NB4 (cell line): ENCODE results near the gene HIBADH.
"Not testable (repeated sequence)": the region's sequence is repeated elsewhere in the genome, so short reads cannot be mapped to it uniquely, and the experiment has no call there.

Experiments
- DNase-seq: peaks from one replicate; pipeline ENCODE4 v3.0.0; 2010; ENCODE audit warnings: low read depth
- H3K4me3 ChIP-seq: one replicate; pipeline ENCODE4 v1.5.1; 2011; ENCODE audit warnings: mild to moderate bottlenecking, low read depth, low read length, moderate library complexity
- CTCF ChIP-seq: IDR thresholded peaks from one replicate; pipeline ENCODE4 v1.5.1; 2012; ENCODE audit warnings: low read depth, low read length
- MYC ChIP-seq: IDR thresholded peaks from 2 replicates; pipeline ENCODE4 v1.6.1; 2011; ENCODE audit warnings: low read depth, low read length
- POLR2A ChIP-seq: IDR thresholded peaks from 2 replicates; pipeline ENCODE4 v1.6.1; 2011; ENCODE audit warnings: mild to moderate bottlenecking; ENCODE audit not compliant: insufficient read length; ENCODE audit errors: extremely low read depth
- TF ChIP-seq, protein P1 (sequence below): IDR thresholded peaks from 2 replicates; pipeline ENCODE4 v1.6.1; 2011; ENCODE audit warnings: low read depth, low read length

Gene HIBADH

DNA sequence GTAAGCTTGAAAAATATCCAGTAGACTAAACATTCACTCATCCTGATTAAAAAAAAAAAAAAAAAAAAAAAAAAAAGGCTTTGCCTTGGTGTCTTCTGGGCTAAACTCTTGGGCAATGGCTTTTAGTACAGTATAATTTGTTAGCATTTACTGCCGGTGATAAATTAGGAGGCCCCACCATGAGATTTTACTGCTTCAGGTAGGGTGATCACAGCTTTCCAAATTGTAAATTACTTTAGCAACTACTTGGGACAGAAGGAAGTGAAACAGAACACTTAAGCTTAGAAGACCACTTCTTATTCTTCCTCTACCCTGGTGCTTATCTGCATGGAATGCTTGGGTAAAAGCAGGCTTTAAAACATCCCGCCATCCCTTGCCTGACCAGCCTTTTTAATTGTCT is 152.1 kb downstream of the HIBADH start:
- DNase-seq, result no peak
- H3K4me3 ChIP-seq, result no peak overlapping the region
- TF ChIP-seq CTCF, result no peak
- TF ChIP-seq, protein P1, sequence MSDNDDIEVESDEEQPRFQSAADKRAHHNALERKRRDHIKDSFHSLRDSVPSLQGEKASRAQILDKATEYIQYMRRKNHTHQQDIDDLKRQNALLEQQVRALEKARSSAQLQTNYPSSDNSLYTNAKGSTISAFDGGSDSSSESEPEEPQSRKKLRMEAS, result no peak
- TF ChIP-seq MYC, result no peak
- TF ChIP-seq POLR2A, result no peak

GRCh38 chr7:27501879-27502278 is 160.8 kb downstream of the HIBADH start:
- not testable (repeated sequence) for DNase-seq, H3K4me3 ChIP-seq

- DNase-seq, result no peak
- TF ChIP-seq, protein P1, result no peak
- TF ChIP-seq MYC (no peak), CTCF (no peak), POLR2A (no peak)
- no peak overlapping the region for H3K4me3 ChIP-seq
Measured at GRCh38 chr7:27501001-27501400, 161.7 kb downstream of the HIBADH start.

GRCh38 chr7:27492224-27492623 is 170.5 kb downstream of the HIBADH start:
- H3K4me3 ChIP-seq, result no peak overlapping the region
- no peak for DNase-seq
- TF ChIP-seq, protein P1, result no peak
- TF ChIP-seq MYC, result no peak
- no peak for TF ChIP-seq POLR2A
- TF ChIP-seq CTCF, result no peak

DNA sequence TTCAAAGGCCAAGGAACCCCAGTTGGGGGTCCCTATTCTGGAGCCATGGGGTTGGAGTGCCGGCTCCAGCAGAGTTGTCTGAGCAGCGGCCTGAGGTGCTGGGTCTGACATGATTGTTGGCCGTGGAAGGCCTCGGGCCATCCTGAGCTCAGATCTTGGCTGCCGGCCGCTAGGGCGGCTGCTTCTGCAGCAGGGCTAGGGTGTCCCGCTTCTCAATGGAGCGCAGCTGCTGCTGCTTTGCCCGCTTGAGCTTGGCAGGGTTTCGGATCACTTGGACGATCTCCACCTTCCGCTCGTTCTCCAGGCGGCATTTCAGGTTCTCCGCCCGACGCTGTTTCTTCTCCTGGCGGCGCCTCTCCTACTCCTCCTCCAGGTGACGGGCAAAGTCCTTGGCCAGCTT is 171.1 kb downstream of the HIBADH start:
- no peak for DNase-seq
- TF ChIP-seq MYC (no peak), CTCF (no peak), POLR2A (no peak)
- TF ChIP-seq, protein P1, result no peak
- no peak overlapping the region for H3K4me3 ChIP-seq

GRCh38 chr7:27487509-27487908 is 175.2 kb downstream of the HIBADH start:
- no peak overlapping the region for H3K4me3 ChIP-seq
- DNase-seq, result no peak
- TF ChIP-seq POLR2A (no peak), CTCF (no peak), MYC (no peak)
- TF ChIP-seq, protein P1, result no peak
